ENCODE measurements around the gene SPAG9. TPM values are rescaled to one million over a fixed set of nuclear protein-coding genes. Genes with fewer than 3 reads are reported as not detected.

The SPAG9 gene
- total and polyA plus RNA-seq, 2 experiments from 2014 or later = 13.7 to 45.0 TPM

GRCh38 chr17:51097708-51098446, 22.8 kb downstream of the SPAG9 start (continued):
- TF ChIP-seq ETS1 (IDR thresholded peaks at IDR 0.05) (no peak), EZH2 (IDR thresholded peaks at IDR 0.05; ENCODE audit: low read depth, unreplicated experiment) (no peak), CREB1 (CRISPR knock-in tag; IDR thresholded peaks at IDR 0.05; ENCODE audit: low read depth) (no peak), EZH2phosphoT487 (IDR thresholded peaks at IDR 0.05; ENCODE audit: unreplicated experiment) (no peak), REST (IDR thresholded peaks at IDR 0.05; ENCODE audit: unreplicated experiment) (no peak), JUNB (IDR thresholded peaks at IDR 0.05; ENCODE audit: unreplicated experiment) (no peak), ZNF331 (CRISPR knock-in tag; IDR thresholded peaks at IDR 0.05; ENCODE audit: low read depth) (no peak), NANOG (IDR thresholded peaks at IDR 0.05; ENCODE audit: borderline replicate concordance) (no peak), ZNF114 (CRISPR knock-in tag; IDR thresholded peaks at IDR 0.05) (no peak)

- Histone ChIP-seq H3K9me2 (ENCODE audit: insufficient read depth) (no peaks in the 10 kb centered on the region), H3K4me3 (no peak overlapping the region), H2AFZ (no peak overlapping the region), H3F3A (replicated peaks; ENCODE audit: low read depth) (no peaks in the 10 kb centered on the region), H3K27me3 (ENCODE audit: insufficient read depth) (no peaks in the 10 kb centered on the region), H4K20me1 (replicated peaks; ENCODE audit: insufficient read depth) (no peaks in the 10 kb centered on the region), H3K36me3 (ENCODE audit: insufficient read depth) (no peaks in the 10 kb centered on the region), H3K27ac (ENCODE audit: low read depth) (peak overlapping the region; percentile 16; the same call in 1 of the 2 replicates), H3K4me2 (no peak overlapping the region), H3K4me1 (ENCODE audit: insufficient read depth) (no peaks in the 10 kb centered on the region), H3K79me2 (replicated peaks; ENCODE audit: insufficient read depth) (peaks cover 54% of the 10 kb centered on the region)
- DNase-seq (ENCODE audit: low spot score) (no peak), ATAC-seq (no peak)
- no peaks in the 10 kb centered on the region for H3K4me1 Mint-ChIP-seq
- peak overlapping the region; percentile 39; the same call in 1 of the 2 replicates for H3K27ac Mint-ChIP-seq
- H3K4me3 Mint-ChIP-seq = no peak overlapping the region
- H3K36me3 Mint-ChIP-seq (ENCODE audit: low read depth) = no peaks in the 10 kb centered on the region
- no peaks in the 10 kb centered on the region for H3K27me3 Mint-ChIP-seq (ENCODE audit: insufficient read depth, low read depth, poor library complexity)
- H3K9me3 Mint-ChIP-seq = no peaks in the 10 kb centered on the region; the same call in 2 of the 3 replicates
- TF ChIP-seq REST (IDR thresholded peaks at IDR 0.05; ENCODE audit: unreplicated experiment) = no peak
- no peak for TF ChIP-seq POLR2AphosphoS5 (IDR thresholded peaks at IDR 0.05; ENCODE audit: low read depth)
Observed at GRCh38 chr17:51091635-51092034, 29.0 kb downstream of the SPAG9 start.
